Measurements from ENCODE around the gene SLC25A21. TPM values are rescaled to one million over a fixed set of nuclear protein-coding genes. Genes with fewer than 3 reads are reported as not detected.

SLC25A21 gene
- total RNA-seq, 4 donors from 2014 or later, result 2.0 TPM; not detected in 3

- H3K4me1 ChIP-seq, result no peaks in the 10 kb centered on the region
- no peak for DNase-seq (ENCODE audit: low spot score in 2 of 2)
- H3K4me3 ChIP-seq, result no peak overlapping the region
- TF ChIP-seq POLR2A (IDR thresholded peaks at IDR 0.05), result no peak
- TF ChIP-seq POLR2AphosphoS5 (IDR thresholded peaks at IDR 0.05), result no peak
- no peak for TF ChIP-seq EP300 (IDR thresholded peaks at IDR 0.05)
- H3K27me3 ChIP-seq, result no peaks in the 10 kb centered on the region
- no peaks in the 10 kb centered on the region for H3K9me3 ChIP-seq
- 73% methylated on average over 9 of the region's 9 CpGs for WGBS
- H3K27ac ChIP-seq, result no peak overlapping the region
- H3K36me3 ChIP-seq, result no peaks in the 10 kb centered on the region
Observed at GRCh38 chr14:36967892-36968555, 204.4 kb downstream of the SLC25A21 start.

- WGBS, result 81% methylated on average over 7 of the region's 7 CpGs
Observed at GRCh38 chr14:36955967-36956366, 216.4 kb downstream of the SLC25A21 start.

GRCh38 chr14:36955376-36955775, 217.0 kb downstream of the SLC25A21 start:
- H3K4me3 ChIP-seq, result no peak overlapping the region
- no peaks in the 10 kb centered on the region for H3K9me3 ChIP-seq
- no peaks in the 10 kb centered on the region for H3K36me3 ChIP-seq
- no peak overlapping the region for H3K27ac ChIP-seq
- TF ChIP-seq EP300 (IDR thresholded peaks at IDR 0.05), result no peak
- TF ChIP-seq POLR2A (IDR thresholded peaks at IDR 0.05), result no peak
- no peak for TF ChIP-seq CTCF (IDR thresholded peaks at IDR 0.05)
- no peak for TF ChIP-seq POLR2AphosphoS5 (IDR thresholded peaks at IDR 0.05)
- H3K27me3 ChIP-seq, result no peaks in the 10 kb centered on the region
- no peak for DNase-seq (ENCODE audit: low spot score in 2 of 2)
- H3K4me1 ChIP-seq, result no peaks in the 10 kb centered on the region

More at GRCh38 chr14:36955967-36956366, 216.4 kb downstream of the SLC25A21 start:
- DNase-seq (ENCODE audit: low spot score in 2 of 2), result no peak
- Histone ChIP-seq H3K4me3 (no peak overlapping the region), H3K36me3 (no peaks in the 10 kb centered on the region), H3K27ac (no peak overlapping the region), H3K4me1 (no peaks in the 10 kb centered on the region), H3K9me3 (no peaks in the 10 kb centered on the region), H3K27me3 (no peaks in the 10 kb centered on the region)
- TF ChIP-seq CTCF (IDR thresholded peaks at IDR 0.05) (no peak), EP300 (IDR thresholded peaks at IDR 0.05) (no peak), POLR2AphosphoS5 (IDR thresholded peaks at IDR 0.05) (no peak), POLR2A (IDR thresholded peaks at IDR 0.05) (no peak)

GRCh38 chr14:36952689-36953088, 219.7 kb downstream of the SLC25A21 start:
- DNase-seq (ENCODE audit: low spot score in 2 of 2), result no peak
- WGBS, result 75% methylated on average over 3 of the region's 3 CpGs
- H3K27ac ChIP-seq, result no peak overlapping the region
- TF ChIP-seq POLR2AphosphoS5 (IDR thresholded peaks at IDR 0.05) (no peak), POLR2A (IDR thresholded peaks at IDR 0.05) (no peak), EP300 (IDR thresholded peaks at IDR 0.05) (no peak), CTCF (IDR thresholded peaks at IDR 0.05) (no peak)
- H3K27me3 ChIP-seq, result no peaks in the 10 kb centered on the region
- no peaks in the 10 kb centered on the region for H3K4me1 ChIP-seq
- no peaks in the 10 kb centered on the region for H3K36me3 ChIP-seq
- H3K4me3 ChIP-seq, result no peak overlapping the region
- no peaks in the 10 kb centered on the region for H3K9me3 ChIP-seq

- Histone ChIP-seq H3K4me3 (no peak overlapping the region), H3K9me3 (no peaks in the 10 kb centered on the region), H3K4me1 (no peaks in the 10 kb centered on the region), H3K27ac (no peak overlapping the region), H3K27me3 (no peaks in the 10 kb centered on the region), H3K36me3 (no peaks in the 10 kb centered on the region)
- WGBS, result 90% methylated on average over 2 of the region's 2 CpGs
- no peak for DNase-seq (ENCODE audit: low spot score in 2 of 2)
- no peak for TF ChIP-seq CTCF (IDR thresholded peaks at IDR 0.05)
- TF ChIP-seq EP300 (IDR thresholded peaks at IDR 0.05), result no peak
- no peak for TF ChIP-seq POLR2A (IDR thresholded peaks at IDR 0.05)
- no peak for TF ChIP-seq POLR2AphosphoS5 (IDR thresholded peaks at IDR 0.05)
Observed at GRCh38 chr14:36951380-36951911, 221.0 kb downstream of the SLC25A21 start.

Data from suprapubic skin (tissue), 4 donors.